ENCODE data around the gene SUV39H2. TPM values are rescaled to one million over a fixed set of nuclear protein-coding genes. Genes with fewer than 3 reads are reported as not detected.

SUV39H2 gene
- total RNA-seq, 3 donors from 2014 or later, result 5.4 to 9.3 (median 7.3) TPM

DNA sequence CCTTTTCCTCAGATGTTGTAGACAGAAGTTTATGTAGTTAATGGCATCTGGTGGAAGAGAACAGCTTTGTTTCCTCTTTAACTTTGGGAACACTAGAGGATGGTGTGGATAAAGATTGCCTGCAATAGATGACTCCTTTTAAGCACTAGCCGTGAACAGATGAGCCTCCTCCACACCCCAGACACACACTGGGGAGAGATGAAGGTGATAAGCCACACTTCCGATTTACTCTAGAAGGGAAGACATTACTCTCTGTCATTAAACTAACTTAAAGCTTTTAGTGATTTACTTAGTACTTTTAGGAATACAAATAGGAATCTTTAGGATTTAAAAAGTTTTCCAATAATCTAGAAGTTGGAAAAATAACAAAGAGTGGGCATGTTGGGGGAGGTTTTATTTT is 33.7 kb upstream of the SUV39H2 start:
- H3K4me3 ChIP-seq, result no peak overlapping the region
- intact Hi-C loops (cut with DNase I, micrococcal nuclease), result no loop called here
- H3K4me1 ChIP-seq (ENCODE audit: low read depth), result no peaks in the 10 kb centered on the region
- DNase-seq (no peak), ATAC-seq (no peak)
- peaks cover 6% of the 10 kb centered on the region for H3K36me3 ChIP-seq (ENCODE audit: low read depth)
- H3K9me3 ChIP-seq, result no peaks in the 10 kb centered on the region
- TF ChIP-seq CTCF (IDR thresholded peaks at IDR 0.05), result no peak

DNA sequence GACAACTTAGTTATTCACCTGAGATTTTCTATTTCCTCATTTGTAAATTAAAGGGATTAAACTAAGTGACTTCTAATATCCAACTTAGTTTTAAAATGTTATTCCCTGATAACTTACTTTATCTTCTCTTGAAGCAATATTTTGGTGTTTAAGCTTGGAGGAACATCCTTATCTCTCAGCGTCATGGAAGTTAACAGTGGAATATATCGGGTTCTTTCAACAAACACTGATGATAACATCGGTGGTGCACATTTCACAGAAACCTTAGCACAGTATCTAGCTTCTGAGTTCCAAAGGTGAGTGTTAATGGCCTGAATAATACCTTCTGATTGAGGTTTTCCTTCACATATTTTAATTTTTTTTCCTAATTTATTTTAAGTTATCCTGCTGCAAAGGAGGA is 26.4 kb upstream of the SUV39H2 start:
- DNase-seq (no peak), ATAC-seq (no peak)
- intact Hi-C loops (cut with DNase I, micrococcal nuclease), result no loop called here
- Histone ChIP-seq H3K4me1 (ENCODE audit: low read depth) (no peaks in the 10 kb centered on the region), H3K9me3 (no peaks in the 10 kb centered on the region), H3K4me3 (no peak overlapping the region), H3K36me3 (ENCODE audit: low read depth) (no peaks in the 10 kb centered on the region)
- TF ChIP-seq CTCF (IDR thresholded peaks at IDR 0.05), result no peak

- no peak for DNase-seq
- intact Hi-C loops (cut with DNase I, micrococcal nuclease), result no loop called here
Observed at GRCh38 chr10:14855453-14855852, 23.2 kb upstream of the SUV39H2 start.

GRCh38 chr10:14858338-14858960 is 20.2 kb upstream of the SUV39H2 start:
- Histone ChIP-seq H3K4me1 (ENCODE audit: low read depth) (peaks cover 11% of the 10 kb centered on the region), H3K36me3 (ENCODE audit: low read depth) (no peaks in the 10 kb centered on the region), H3K9me3 (no peaks in the 10 kb centered on the region), H3K4me3 (no peak overlapping the region)
- DNase-seq (no peak), ATAC-seq (no peak)
- intact Hi-C loops (cut with DNase I, micrococcal nuclease), result no loop called here
- TF ChIP-seq CTCF (IDR thresholded peaks at IDR 0.05), result no peak

More at GRCh38 chr10:14855453-14855852, 23.2 kb upstream of the SUV39H2 start:
- Histone ChIP-seq H3K9me3 (no peaks in the 10 kb centered on the region), H3K4me1 (ENCODE audit: low read depth) (peaks cover 3% of the 10 kb centered on the region), H3K36me3 (ENCODE audit: low read depth) (no peaks in the 10 kb centered on the region), H3K4me3 (no peak overlapping the region)
- ATAC-seq, result no peak
- no peak for TF ChIP-seq CTCF (IDR thresholded peaks at IDR 0.05)

DNA sequence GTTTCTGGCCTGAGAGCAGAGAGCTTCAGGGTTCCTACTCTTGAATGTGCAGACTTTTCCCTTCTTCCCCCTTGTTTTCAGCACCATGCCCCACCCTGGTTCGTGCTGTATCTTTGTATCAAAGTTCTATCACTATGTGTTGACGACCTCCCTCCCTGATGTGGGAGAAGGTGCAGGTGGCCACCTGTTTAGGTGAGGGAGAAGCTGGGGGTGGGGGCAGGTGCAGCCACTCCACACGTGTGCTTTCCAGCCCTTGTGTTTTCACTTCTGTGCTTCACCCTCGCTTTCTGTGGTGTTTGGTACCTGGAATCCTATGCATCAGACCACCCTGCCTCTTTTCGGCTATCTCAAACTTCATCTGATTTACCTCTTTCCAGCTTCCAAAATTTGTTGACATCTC is 19.6 kb upstream of the SUV39H2 start:
- Histone ChIP-seq H3K4me3 (no peak overlapping the region), H3K9me3 (no peaks in the 10 kb centered on the region), H3K4me1 (ENCODE audit: low read depth) (peaks cover 11% of the 10 kb centered on the region), H3K36me3 (ENCODE audit: low read depth) (no peaks in the 10 kb centered on the region)
- intact Hi-C loops (cut with DNase I, micrococcal nuclease), result no loop called here
- DNase-seq (no peak), ATAC-seq (no peak)
- no peak for TF ChIP-seq CTCF (IDR thresholded peaks at IDR 0.05)

GRCh38 chr10:14859775-14860174 is 18.9 kb upstream of the SUV39H2 start:
- Histone ChIP-seq H3K4me1 (ENCODE audit: low read depth) (peaks cover 11% of the 10 kb centered on the region), H3K4me3 (no peak overlapping the region), H3K36me3 (ENCODE audit: low read depth) (no peaks in the 10 kb centered on the region), H3K9me3 (no peaks in the 10 kb centered on the region)
- DNase-seq, result no peak
- ATAC-seq, result no peak
- intact Hi-C loops (cut with DNase I, micrococcal nuclease), result no loop called here
- no peak for TF ChIP-seq CTCF (IDR thresholded peaks at IDR 0.05)

Measured in mucosa of descending colon (tissue), 3 donors.